NB4 (cell line): Measurements from ENCODE around the gene GALNT12.

Experiments
- MYC ChIP-seq: IDR thresholded peaks from 2 replicates; pipeline ENCODE4 v1.6.1; 2011; ENCODE audit warnings: low read depth, low read length
- POLR2A ChIP-seq: IDR thresholded peaks from 2 replicates; pipeline ENCODE4 v1.6.1; 2011; ENCODE audit warnings: mild to moderate bottlenecking; ENCODE audit not compliant: insufficient read length; ENCODE audit errors: extremely low read depth
- TF ChIP-seq, protein P1 (sequence below): IDR thresholded peaks from one replicate; pipeline ENCODE4 v1.5.1; 2012; ENCODE audit warnings: low read depth, low read length
- TF ChIP-seq, protein P2 (sequence below): IDR thresholded peaks from 2 replicates; pipeline ENCODE4 v1.6.1; 2011; ENCODE audit warnings: low read depth, low read length

DNA sequence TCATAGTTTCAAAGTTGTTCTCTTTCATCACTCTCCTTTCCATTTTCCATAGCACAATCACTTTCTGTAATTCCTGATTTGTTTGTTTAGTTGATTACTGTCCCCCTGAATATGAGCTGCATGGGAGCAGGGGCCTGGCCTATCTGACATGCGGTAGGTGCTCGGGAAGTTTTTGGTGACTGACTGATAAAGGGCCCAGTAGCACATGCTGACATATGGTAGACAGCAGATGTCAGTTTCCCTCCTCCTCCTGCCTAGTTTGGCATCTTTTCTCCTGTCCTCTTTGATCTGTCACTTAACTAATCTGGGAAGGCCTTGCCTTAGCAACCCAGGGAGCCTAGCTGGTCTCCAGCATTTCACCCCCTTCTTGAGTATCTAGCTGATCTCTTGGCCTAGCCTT is 14.4 kb downstream of the GALNT12 start:
- TF ChIP-seq, protein P1, sequence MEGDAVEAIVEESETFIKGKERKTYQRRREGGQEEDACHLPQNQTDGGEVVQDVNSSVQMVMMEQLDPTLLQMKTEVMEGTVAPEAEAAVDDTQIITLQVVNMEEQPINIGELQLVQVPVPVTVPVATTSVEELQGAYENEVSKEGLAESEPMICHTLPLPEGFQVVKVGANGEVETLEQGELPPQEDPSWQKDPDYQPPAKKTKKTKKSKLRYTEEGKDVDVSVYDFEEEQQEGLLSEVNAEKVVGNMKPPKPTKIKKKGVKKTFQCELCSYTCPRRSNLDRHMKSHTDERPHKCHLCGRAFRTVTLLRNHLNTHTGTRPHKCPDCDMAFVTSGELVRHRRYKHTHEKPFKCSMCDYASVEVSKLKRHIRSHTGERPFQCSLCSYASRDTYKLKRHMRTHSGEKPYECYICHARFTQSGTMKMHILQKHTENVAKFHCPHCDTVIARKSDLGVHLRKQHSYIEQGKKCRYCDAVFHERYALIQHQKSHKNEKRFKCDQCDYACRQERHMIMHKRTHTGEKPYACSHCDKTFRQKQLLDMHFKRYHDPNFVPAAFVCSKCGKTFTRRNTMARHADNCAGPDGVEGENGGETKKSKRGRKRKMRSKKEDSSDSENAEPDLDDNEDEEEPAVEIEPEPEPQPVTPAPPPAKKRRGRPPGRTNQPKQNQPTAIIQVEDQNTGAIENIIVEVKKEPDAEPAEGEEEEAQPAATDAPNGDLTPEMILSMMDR, result no peak
- TF ChIP-seq POLR2A, result no peak
- TF ChIP-seq, protein P2, sequence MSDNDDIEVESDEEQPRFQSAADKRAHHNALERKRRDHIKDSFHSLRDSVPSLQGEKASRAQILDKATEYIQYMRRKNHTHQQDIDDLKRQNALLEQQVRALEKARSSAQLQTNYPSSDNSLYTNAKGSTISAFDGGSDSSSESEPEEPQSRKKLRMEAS, result no peak
- no peak for TF ChIP-seq MYC
